ENCODE measurements around the gene GSTCD. TPM values are rescaled to one million over a fixed set of nuclear protein-coding genes. Genes with fewer than 3 reads are reported as not detected.

Gene GSTCD
- total and polyA plus RNA-seq, 2 of the 4 experiments (the other 2 are of a cell fraction) = 5.2 to 20.3 TPM

GRCh38 chr4:105895583-105896460, 187.2 kb downstream of the GSTCD start:
- Histone ChIP-seq H2BK20ac (ENCODE audit: low read depth, low read length) (no peak overlapping the region), H3K23ac (ENCODE audit: low read depth, low read length) (no peak overlapping the region), H4K20me1 (ENCODE audit: insufficient read depth, low read length) (no peaks in the 10 kb centered on the region), H4K5ac (ENCODE audit: low read depth, low read length) (no peak overlapping the region), H2BK120ac (ENCODE audit: low read depth, low read length) (no peak overlapping the region), H2AK5ac (ENCODE audit: low read depth, low read length) (no peak overlapping the region), H3K4me3 (ENCODE audit: insufficient read depth, low read depth, low read length) (no peak overlapping the region), H3K9me1 (ENCODE audit: insufficient read depth, low read length) (no peaks in the 10 kb centered on the region), H3K4me1 (ENCODE audit: control insufficient read depth, insufficient read depth, low read length) (no peaks in the 10 kb centered on the region), H2AFZ (replicated peaks; ENCODE audit: low read length, poor library complexity) (peak overlapping the region; percentile 28), H3K27me3 (ENCODE audit: control insufficient read depth, insufficient read depth, low read length) (peaks cover 50% of the 10 kb centered on the region), H3K27ac (ENCODE audit: insufficient read depth, low read length) (no peak overlapping the region), H3K4ac (ENCODE audit: low read depth, low read length) (no peak overlapping the region), H3K14ac (replicated peaks; ENCODE audit: low read depth, low read length) (no peak overlapping the region), H3K18ac (ENCODE audit: low read depth, low read length) (no peak overlapping the region), H3K79me1 (ENCODE audit: low read depth in 1 of 2, low read length in 2 of 2) (no peaks in the 10 kb centered on the region), H2AK9ac (replicated peaks; ENCODE audit: low read depth, low read length, poor library complexity) (no peak overlapping the region), H3K9ac (ENCODE audit: low read depth, low read length) (no peak overlapping the region), H3K36me3 (ENCODE audit: control insufficient read depth, insufficient read depth, low read length) (no peaks in the 10 kb centered on the region), H4K8ac (ENCODE audit: low read depth in 2 of 2, low read length in 2 of 2) (no peak overlapping the region), H3K4me2 (ENCODE audit: low read depth, low read length) (peak overlapping the region; percentile 54; the same call in 1 of the 2 replicates), H4K91ac (ENCODE audit: insufficient read depth, low read depth, low read length) (no peak overlapping the region), H3K56ac (ENCODE audit: extremely low read depth, insufficient read depth, low read length) (no peak overlapping the region), H2BK5ac (ENCODE audit: low read depth, low read length, poor library complexity, severe bottlenecking) (no peak overlapping the region), H3K9me3 (ENCODE audit: control insufficient read depth, insufficient read depth, low read length) (no peaks in the 10 kb centered on the region), H2BK15ac (ENCODE audit: low read depth, low read length) (no peak overlapping the region)
- in situ Hi-C loops (cut with MboI; ENCODE audit: low sequenced_read_pairs) (no loop called here), intact Hi-C loops (cut with micrococcal nuclease) (no loop called here), dilution Hi-C loops (cut with HindIII; ENCODE audit: low sequenced_read_pairs, unreplicated experiment) (no loop called here)
- no TSS peak for BruUV-seq (replicated peaks)
- ATAC-seq (ENCODE audit: low read depth) (peak; percentile 14; the same call in 1 of the 2 replicates), DNase-seq (no peak)
- ChIA-PET POLR2A (ENCODE audit: unreplicated experiment) (no interaction called here), CTCF (no interaction called here)
- WGBS, 2 experiments (ENCODE audit: extremely low coverage in 2 of 2, insufficient read length in 1 of 2) = 2% methylated on average over 24 of the region's 84 CpGs; no CpG with 5 or more reads in 1 of the 2 experiments
- TF ChIP-seq POLR2A (IDR thresholded peaks at IDR 0.05; ENCODE audit: low read depth, low read length) (no peak), BHLHE40 (IDR thresholded peaks at IDR 0.05; ENCODE audit: low read depth, low read length) (no peak), SMC3 (IDR thresholded peaks at IDR 0.05; ENCODE audit: low read depth, low read length) (no peak), MAZ (IDR thresholded peaks at IDR 0.05; ENCODE audit: borderline replicate concordance, low read depth, low read length) (no peak), MAFK (IDR thresholded peaks at IDR 0.05; ENCODE audit: low read depth, low read length) (no peak), CTCF (conservative IDR thresholded peaks at IDR 0.05; ENCODE audit: low read depth, low read length) (no peak), MXI1 (IDR thresholded peaks at IDR 0.05; ENCODE audit: borderline replicate concordance, low read depth, low read length) (no peak), RAD21 (IDR thresholded peaks at IDR 0.05; ENCODE audit: low read length) (no peak), RCOR1 (IDR thresholded peaks at IDR 0.05; ENCODE audit: insufficient replicate concordance, low read length) (no peak), CEBPB (IDR thresholded peaks at IDR 0.05; ENCODE audit: low read depth, low read length) (no peak), ELK1 (IDR thresholded peaks at IDR 0.05; ENCODE audit: borderline replicate concordance, low read depth, low read length) (no peak), FOS (IDR thresholded peaks at IDR 0.05; ENCODE audit: low read depth, low read length) (no peak), RFX5 (IDR thresholded peaks at IDR 0.05; ENCODE audit: low read depth, low read length) (no peak)

All from IMR-90 (cell line).